OCI-LY7 (cell line): ENCODE results near the gene OR2J2. TPM values are rescaled to one million over a fixed set of nuclear protein-coding genes. Genes with fewer than 3 reads are reported as not detected.
"Not testable (repeated sequence)": the region's sequence is repeated elsewhere in the genome, so short reads cannot be mapped to it uniquely, and the experiment has no call there.

Source experiments
- BruUV-seq: library from RNA; stranded (reverse); fragments of 400-500 nt; replicated peaks from 2 replicates; lab custom pipeline; 2021; lab: Mats Ljungman, UMichigan
- CTCF ChIA-PET: fragments of 300-600 bp; sonication (Branson Sonifier 250); formaldehyde crosslinking; loops from one replicate; lab custom pipeline; 2022; ENCODE audit warnings: antibody characterized with exemption; ENCODE audit not compliant: unreplicated experiment; lab: Charles Lee
- POLR2A ChIA-PET: fragments of 300-600 bp; sonication (Branson Sonifier 250); formaldehyde crosslinking; loops from one replicate; lab custom pipeline; 2022; ENCODE audit warnings: antibody characterized with exemption; lab: Charles Lee
- DNase-seq: peaks from one replicate; pipeline ENCODE4 v3.0.0-alpha.2; 2015; ENCODE audit warnings: low spot score
- H2AFZ ChIP-seq: fragments of 200-600 bp; sonication (generic), shearing (Covaris generic); 2 replicates; pipeline ENCODE4 v1.6.1; 2014; ENCODE audit warnings: mild to moderate bottlenecking, antibody characterized with exemption, low read length, moderate library complexity
- H3K27ac ChIP-seq: fragments of 200-600 bp; sonication (generic); 2 replicates; pipeline ENCODE4 v1.5.1; 2014; ENCODE audit warnings: mixed run types, low read depth, mild to moderate bottlenecking, moderate library complexity, low read length, inconsistent platforms; ENCODE audit not compliant: poor library complexity, severe bottlenecking
- H3K36me3 ChIP-seq: fragments of 200-600 bp; sonication (generic); 2 replicates; pipeline ENCODE4 v1.6.1; 2014; ENCODE audit warnings: mild to moderate bottlenecking, antibody characterized with exemption, low read length, moderate library complexity, mixed read lengths; ENCODE audit not compliant: insufficient read depth
- H3K4me1 ChIP-seq: fragments of 200-600 bp; sonication (generic); 2 replicates; pipeline ENCODE4 v1.5.1; 2014; ENCODE audit warnings: mild to moderate bottlenecking, low read length; ENCODE audit not compliant: insufficient read depth, poor library complexity, severe bottlenecking
- H3K4me2 ChIP-seq: fragments of 200-600 bp; sonication (generic); 2 replicates; pipeline ENCODE4 v1.6.1; 2014; ENCODE audit warnings: mild to moderate bottlenecking, low read length
- H3K4me3 ChIP-seq: fragments of 200-600 bp; sonication (generic); 2 replicates; pipeline ENCODE4 v1.5.1; 2014; ENCODE audit warnings: mild to moderate bottlenecking, low read depth, low read length; ENCODE audit not compliant: poor library complexity, severe bottlenecking
- H3K79me2 ChIP-seq: fragments of 200-600 bp; sonication (generic); 2 replicates; pipeline ENCODE4 v1.6.1; 2016; ENCODE audit warnings: low read depth, mild to moderate bottlenecking, low read length, moderate library complexity, mixed read lengths; ENCODE audit not compliant: insufficient read depth
- H3K9me2 ChIP-seq: fragments of 200-600 bp; sonication (generic); 2 replicates; pipeline ENCODE4 v1.6.1; 2016; ENCODE audit warnings: mild to moderate bottlenecking, low read length, mixed read lengths; ENCODE audit not compliant: insufficient read depth
- H3K9me3 ChIP-seq: fragments of 200-600 bp; sonication (generic); 2 replicates; pipeline ENCODE4 v1.6.1; 2014; ENCODE audit warnings: mild to moderate bottlenecking, mixed run types, low read length, mixed read lengths
- H4K20me1 ChIP-seq: fragments of 200-600 bp; sonication (generic); 2 replicates; pipeline ENCODE4 v1.6.1; 2014; ENCODE audit warnings: mild to moderate bottlenecking, antibody characterized with exemption, low read length, moderate library complexity, mixed read lengths; ENCODE audit not compliant: insufficient read depth
- EZH2phosphoT487 ChIP-seq: fragments of 200-600 bp; sonication (generic); IDR thresholded peaks from 2 replicates; pipeline ENCODE4 v1.6.1; 2018; ENCODE audit warnings: low read depth, borderline replicate concordance, mild to moderate bottlenecking, mixed run types, antibody characterized with exemption, low read length, moderate library complexity, mixed read lengths
- intact Hi-C: fragments of 100-400 bp; cut with micrococcal nuclease; formaldehyde crosslinking; loops from one replicate; pipeline ENCODE4 v1.10.0; 2022; ENCODE audit not compliant: unreplicated experiment
- total RNA-seq, 2 experiments: library from RNA; depleted of rRNA in 1 of 2; stranded (reverse); fragments of >200 nt in 1 of 2; shearing (Covaris generic) in 1 of 2; gene quantifications; 2 replicates each; pipeline ENCODE4 v1.2.3, GENCODE V29; 2014 to 2022
- TF ChIP-seq, protein P1 (sequence below): fragments of 200-600 bp; sonication (generic); conservative IDR thresholded peaks from 2 replicates; pipeline ENCODE4 v1.5.1; 2014; ENCODE audit warnings: mild to moderate bottlenecking, antibody characterized with exemption, low read length, moderate library complexity, mixed read lengths

Gene OR2J2
- total RNA-seq, 2 experiments from 2014 or later: not detected

DNA sequence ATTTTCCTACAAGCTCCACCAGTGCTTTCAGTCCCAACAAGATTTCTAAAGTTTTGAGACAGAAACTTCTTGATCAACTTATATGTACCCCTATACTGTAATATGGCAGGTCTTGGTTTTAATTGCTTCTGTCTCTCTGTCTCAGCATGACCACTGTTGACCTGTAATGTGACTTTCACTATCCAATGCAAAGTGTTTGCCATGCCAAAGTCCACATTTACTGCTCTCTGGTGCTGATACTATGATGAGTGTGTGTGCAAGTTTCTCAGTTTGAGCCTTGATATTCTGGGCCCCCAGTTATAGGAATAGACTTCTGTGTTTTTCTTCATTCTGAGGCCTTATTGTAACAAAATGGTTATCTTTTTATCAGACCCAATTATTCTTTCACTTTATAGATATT lies 45.8 kb downstream of the OR2J2 start:
- Histone ChIP-seq H3K27ac (no peak overlapping the region), H4K20me1 (no peaks in the 10 kb centered on the region), H3K9me3 (no peaks in the 10 kb centered on the region), H3K4me3 (no peak overlapping the region), H3K4me1 (no peaks in the 10 kb centered on the region), H3K79me2 (no peaks in the 10 kb centered on the region), H3K9me2 (no peaks in the 10 kb centered on the region), H3K4me2 (no peak overlapping the region), H2AFZ (no peak overlapping the region), H3K36me3 (no peaks in the 10 kb centered on the region)
- intact Hi-C loops: no loop called here
- no peak for DNase-seq
- POLR2A ChIA-PET: interaction anchor here (1.7 kb wide), 1 partner anchor 10 kb away, joined by 5 read pairs; no protein-coding TSS in a partner anchor
- CTCF ChIA-PET: no interaction called here
- no TSS peak for BruUV-seq
- no peak for TF ChIP-seq EZH2phosphoT487
- TF ChIP-seq, protein P1, sequence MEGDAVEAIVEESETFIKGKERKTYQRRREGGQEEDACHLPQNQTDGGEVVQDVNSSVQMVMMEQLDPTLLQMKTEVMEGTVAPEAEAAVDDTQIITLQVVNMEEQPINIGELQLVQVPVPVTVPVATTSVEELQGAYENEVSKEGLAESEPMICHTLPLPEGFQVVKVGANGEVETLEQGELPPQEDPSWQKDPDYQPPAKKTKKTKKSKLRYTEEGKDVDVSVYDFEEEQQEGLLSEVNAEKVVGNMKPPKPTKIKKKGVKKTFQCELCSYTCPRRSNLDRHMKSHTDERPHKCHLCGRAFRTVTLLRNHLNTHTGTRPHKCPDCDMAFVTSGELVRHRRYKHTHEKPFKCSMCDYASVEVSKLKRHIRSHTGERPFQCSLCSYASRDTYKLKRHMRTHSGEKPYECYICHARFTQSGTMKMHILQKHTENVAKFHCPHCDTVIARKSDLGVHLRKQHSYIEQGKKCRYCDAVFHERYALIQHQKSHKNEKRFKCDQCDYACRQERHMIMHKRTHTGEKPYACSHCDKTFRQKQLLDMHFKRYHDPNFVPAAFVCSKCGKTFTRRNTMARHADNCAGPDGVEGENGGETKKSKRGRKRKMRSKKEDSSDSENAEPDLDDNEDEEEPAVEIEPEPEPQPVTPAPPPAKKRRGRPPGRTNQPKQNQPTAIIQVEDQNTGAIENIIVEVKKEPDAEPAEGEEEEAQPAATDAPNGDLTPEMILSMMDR: no peak

DNA sequence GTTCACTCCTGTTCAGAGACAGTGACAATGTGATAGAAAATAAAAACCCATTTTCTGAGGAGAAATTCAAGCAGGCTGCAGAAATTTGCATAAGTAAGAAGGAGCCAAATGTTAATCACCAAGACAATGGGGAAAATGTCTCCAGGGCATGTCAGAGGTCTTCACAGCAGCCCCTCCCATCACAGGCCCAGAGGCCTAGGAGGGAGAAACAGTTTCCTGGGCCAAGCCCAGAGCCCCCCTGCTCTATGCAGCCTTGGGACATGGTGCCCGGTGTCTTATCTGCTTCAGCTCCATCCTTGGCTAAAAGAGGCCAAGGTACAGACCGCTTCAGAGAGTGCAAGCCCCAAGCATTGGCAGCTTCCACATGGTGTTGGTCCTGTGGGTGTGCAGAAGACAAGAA lies 46.5 kb downstream of the OR2J2 start:
- BruUV-seq, CTCF ChIA-PET: not testable (repeated sequence)

DNA sequence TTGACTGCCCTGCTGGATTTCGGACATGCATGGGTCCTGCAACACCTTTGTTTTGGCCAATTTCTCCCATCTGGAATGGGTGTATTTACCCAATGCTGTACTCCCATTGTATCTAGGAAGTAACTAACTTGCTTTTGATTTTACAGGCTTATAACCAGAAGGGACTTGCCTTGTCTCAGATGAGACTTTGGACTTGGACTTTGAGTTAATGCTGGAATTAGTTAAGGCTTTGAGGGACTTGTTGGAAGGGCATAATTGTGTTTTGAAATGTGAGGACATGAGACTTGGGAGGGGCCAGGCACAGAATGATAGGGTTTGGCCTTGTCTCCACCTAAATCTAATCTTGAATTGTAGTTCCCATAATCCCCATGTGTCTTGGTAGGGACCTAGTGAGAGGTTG lies 47.3 kb downstream of the OR2J2 start:
- H3K9me2 ChIP-seq, H3K9me3 ChIP-seq, H4K20me1 ChIP-seq, H3K4me3 ChIP-seq, BruUV-seq, H3K4me2 ChIP-seq, H3K36me3 ChIP-seq, intact Hi-C loops, H2AFZ ChIP-seq, CTCF ChIA-PET, H3K4me1 ChIP-seq, H3K79me2 ChIP-seq, H3K27ac ChIP-seq, DNase-seq: not testable (repeated sequence)
- POLR2A ChIA-PET: interaction anchor here (1.7 kb wide), 1 partner anchor 8 kb away, joined by 5 read pairs; no protein-coding TSS in a partner anchor

More for the DNA sequence above, 46.5 kb downstream of the OR2J2 start:
- H3K27ac ChIP-seq, H2AFZ ChIP-seq, H3K9me2 ChIP-seq, H3K9me3 ChIP-seq, H3K79me2 ChIP-seq, H3K4me1 ChIP-seq, intact Hi-C loops, H4K20me1 ChIP-seq, H3K4me2 ChIP-seq, DNase-seq, H3K36me3 ChIP-seq, H3K4me3 ChIP-seq: not testable (repeated sequence)
- POLR2A ChIA-PET: interaction anchor here (0.5 to 1.7 kb wide), 3 partner anchors 9 to 455 kb away, joined by 3 to 5 read pairs (median 3); no protein-coding TSS in a partner anchor

Other genes starting within 250 kb of the OR2J2 start
- gene TRIM27, start 246.9 kb upstream of the OR2J2 start, total RNA-seq (2014; rRNA removed; shearing (Covaris generic)): 126 and 130 TPM in 2 replicates
- 112 and 116 TPM in 2 replicates for gene TRIM27, start 246.9 kb upstream of the OR2J2 start, total RNA-seq (2022)
- gene ZNF311, start 165.6 kb upstream of the OR2J2 start, total RNA-seq (2014; rRNA removed; shearing (Covaris generic)): not detected in 2 replicates
- not detected in 2 replicates for gene ZNF311, start 165.6 kb upstream of the OR2J2 start, total RNA-seq (2022)
- not detected in 2 replicates for gene OR2W1, start 125.7 kb upstream of the OR2J2 start, total RNA-seq (2014; rRNA removed; shearing (Covaris generic))
- gene OR2W1, start 125.7 kb upstream of the OR2J2 start, total RNA-seq (2022): not detected in 2 replicates
- not detected in 2 replicates for gene OR2B3, start 83.6 kb upstream of the OR2J2 start, total RNA-seq (2014; rRNA removed; shearing (Covaris generic))
- not detected in 2 replicates for gene OR2B3, start 83.6 kb upstream of the OR2J2 start, total RNA-seq (2022)
- not detected in 2 replicates for gene OR2J1, start 71.4 kb upstream of the OR2J2 start, total RNA-seq (2014; rRNA removed; shearing (Covaris generic))
- not detected in 2 replicates for gene OR2J1, start 71.4 kb upstream of the OR2J2 start, total RNA-seq (2022)
- 0.10 TPM in 1 of 2 replicates, not detected in the other for gene OR2J3, start 62.8 kb upstream of the OR2J2 start, total RNA-seq (2014; rRNA removed; shearing (Covaris generic))
- not detected in 2 replicates for gene OR2J3, start 62.8 kb upstream of the OR2J2 start, total RNA-seq (2022)
- not detected in 2 replicates for gene OR14J1, start 130.8 kb downstream of the OR2J2 start, total RNA-seq (2014; rRNA removed; shearing (Covaris generic))
- not detected in 2 replicates for gene OR14J1, start 130.8 kb downstream of the OR2J2 start, total RNA-seq (2022)
- not detected in 2 replicates for gene OR5V1, start 198.0 kb downstream of the OR2J2 start, total RNA-seq (2014; rRNA removed; shearing (Covaris generic))
- gene OR5V1, start 198.0 kb downstream of the OR2J2 start, total RNA-seq (2022): not detected in 2 replicates
- gene OR12D3, start 204.4 kb downstream of the OR2J2 start, total RNA-seq (2014; rRNA removed; shearing (Covaris generic)): not detected in 2 replicates
- not detected in 2 replicates for gene OR12D3, start 204.4 kb downstream of the OR2J2 start, total RNA-seq (2022)
- gene OR12D2, start 224.7 kb downstream of the OR2J2 start, total RNA-seq (2014; rRNA removed; shearing (Covaris generic)): not detected in 2 replicates
- not detected in 2 replicates for gene OR12D2, start 224.7 kb downstream of the OR2J2 start, total RNA-seq (2022)
- not detected in 2 replicates for gene OR12D1, start 244.0 kb downstream of the OR2J2 start, total RNA-seq (2014; rRNA removed; shearing (Covaris generic))
- gene OR12D1, start 244.0 kb downstream of the OR2J2 start, total RNA-seq (2022): not detected in 2 replicates